ENCODE data around the gene TFAM. TPM values are rescaled to one million over a fixed set of nuclear protein-coding genes. Genes with fewer than 3 reads are reported as not detected.

TFAM gene
- polyA plus RNA-seq, 1 of the 3 experiments (the other 2 are of a cell fraction): 19.6 TPM

DNA sequence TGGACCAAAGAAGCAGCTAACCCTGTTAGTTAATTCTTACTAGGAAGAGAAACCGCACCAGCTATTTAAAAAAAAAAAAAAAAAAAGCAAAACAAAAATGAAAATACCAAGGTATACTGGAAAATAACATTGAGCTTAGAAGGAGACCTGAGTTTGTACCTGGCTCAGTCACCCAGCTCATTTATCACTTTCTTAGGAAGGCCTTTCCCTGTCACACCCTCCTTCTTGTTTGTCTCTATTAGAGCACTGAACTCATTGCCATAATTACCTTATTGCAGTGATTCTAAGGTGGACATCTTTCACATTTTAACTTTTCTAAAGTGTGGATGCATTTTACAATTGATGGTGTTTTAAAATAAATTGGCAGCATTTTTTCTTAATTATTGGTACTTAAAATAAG, 26.3 kb upstream of the TFAM start:
- no peaks in the 10 kb centered on the region; the same call in 1 of the 2 replicates for H3K9me2 ChIP-seq
- 100% methylated on average over 1 of the region's 1 CpG for WGBS (ENCODE audit: low lambda C conversion rate)
- H3K79me2 ChIP-seq (ENCODE audit: insufficient read depth): peaks cover 29% of the 10 kb centered on the region
- H3K4me1 ChIP-seq (ENCODE audit: control insufficient read depth in 1 of 2, insufficient read depth in 2 of 2, low read depth in 1 of 2, low read length in 1 of 2): peaks cover 2 to 4% of the 10 kb centered on the region in 2 experiments; a peak in 2 of 4 replicates
- ChIA-PET CTCF (no interaction called here), POLR2A (no interaction called here)
- no peak overlapping the region for H3K4me3 ChIP-seq (ENCODE audit: low read depth in 2 of 2, low read length in 1 of 2)
- no peaks in the 10 kb centered on the region for H3K9me3 ChIP-seq
- peaks cover 3% of the 10 kb centered on the region; the same call in 1 of the 2 replicates for H4K20me1 ChIP-seq (ENCODE audit: insufficient read depth)
- no peak overlapping the region for H3K27ac ChIP-seq (ENCODE audit: low read depth in 2 of 2, low read length in 1 of 2)
- no peak overlapping the region for H3K4me2 ChIP-seq
- H3F3A ChIP-seq (replicated peaks; ENCODE audit: insufficient read depth): peaks cover 9% of the 10 kb centered on the region
- no peak overlapping the region for H2AFZ ChIP-seq (ENCODE audit: low read depth)
- peaks cover 6 to 18% of the 10 kb centered on the region in 2 experiments for H3K36me3 ChIP-seq (replicated peaks in 1 of 2; ENCODE audit: control insufficient read depth in 1 of 2, insufficient read depth in 2 of 2, low read length in 1 of 2)
- TF ChIP-seq TAF1 (IDR thresholded peaks at IDR 0.05; ENCODE audit: borderline replicate concordance, low read depth, low read length) (no peak), NFIC (IDR thresholded peaks at IDR 0.05; ENCODE audit: borderline replicate concordance) (no peak), MXI1 (IDR thresholded peaks at IDR 0.05; ENCODE audit: low read depth, low read length) (no peak), FOSL2 (IDR thresholded peaks at IDR 0.05; ENCODE audit: borderline replicate concordance, low read depth) (no peak), JUND (IDR thresholded peaks at IDR 0.05) (no peak)
- TF ChIP-seq, protein P1, sequence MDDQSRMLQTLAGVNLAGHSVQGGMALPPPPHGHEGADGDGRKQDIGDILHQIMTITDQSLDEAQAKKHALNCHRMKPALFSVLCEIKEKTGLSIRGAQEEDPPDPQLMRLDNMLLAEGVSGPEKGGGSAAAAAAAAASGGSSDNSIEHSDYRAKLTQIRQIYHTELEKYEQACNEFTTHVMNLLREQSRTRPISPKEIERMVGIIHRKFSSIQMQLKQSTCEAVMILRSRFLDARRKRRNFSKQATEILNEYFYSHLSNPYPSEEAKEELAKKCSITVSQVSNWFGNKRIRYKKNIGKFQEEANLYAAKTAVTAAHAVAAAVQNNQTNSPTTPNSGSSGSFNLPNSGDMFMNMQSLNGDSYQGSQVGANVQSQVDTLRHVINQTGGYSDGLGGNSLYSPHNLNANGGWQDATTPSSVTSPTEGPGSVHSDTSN (IDR thresholded peaks at IDR 0.05): no peak
- TF ChIP-seq, protein P2, sequence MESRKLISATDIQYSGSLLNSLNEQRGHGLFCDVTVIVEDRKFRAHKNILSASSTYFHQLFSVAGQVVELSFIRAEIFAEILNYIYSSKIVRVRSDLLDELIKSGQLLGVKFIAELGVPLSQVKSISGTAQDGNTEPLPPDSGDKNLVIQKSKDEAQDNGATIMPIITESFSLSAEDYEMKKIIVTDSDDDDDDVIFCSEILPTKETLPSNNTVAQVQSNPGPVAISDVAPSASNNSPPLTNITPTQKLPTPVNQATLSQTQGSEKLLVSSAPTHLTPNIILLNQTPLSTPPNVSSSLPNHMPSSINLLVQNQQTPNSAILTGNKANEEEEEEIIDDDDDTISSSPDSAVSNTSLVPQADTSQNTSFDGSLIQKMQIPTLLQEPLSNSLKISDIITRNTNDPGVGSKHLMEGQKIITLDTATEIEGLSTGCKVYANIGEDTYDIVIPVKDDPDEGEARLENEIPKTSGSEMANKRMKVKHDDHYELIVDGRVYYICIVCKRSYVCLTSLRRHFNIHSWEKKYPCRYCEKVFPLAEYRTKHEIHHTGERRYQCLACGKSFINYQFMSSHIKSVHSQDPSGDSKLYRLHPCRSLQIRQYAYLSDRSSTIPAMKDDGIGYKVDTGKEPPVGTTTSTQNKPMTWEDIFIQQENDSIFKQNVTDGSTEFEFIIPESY (IDR thresholded peaks at IDR 0.05; ENCODE audit: borderline replicate concordance, low read depth): no peak
- TF ChIP-seq, protein P3, sequence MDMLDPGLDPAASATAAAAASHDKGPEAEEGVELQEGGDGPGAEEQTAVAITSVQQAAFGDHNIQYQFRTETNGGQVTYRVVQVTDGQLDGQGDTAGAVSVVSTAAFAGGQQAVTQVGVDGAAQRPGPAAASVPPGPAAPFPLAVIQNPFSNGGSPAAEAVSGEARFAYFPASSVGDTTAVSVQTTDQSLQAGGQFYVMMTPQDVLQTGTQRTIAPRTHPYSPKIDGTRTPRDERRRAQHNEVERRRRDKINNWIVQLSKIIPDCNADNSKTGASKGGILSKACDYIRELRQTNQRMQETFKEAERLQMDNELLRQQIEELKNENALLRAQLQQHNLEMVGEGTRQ (IDR thresholded peaks at IDR 0.05; ENCODE audit: borderline replicate concordance, low read depth, low read length): no peak
- TF ChIP-seq, protein P4, sequence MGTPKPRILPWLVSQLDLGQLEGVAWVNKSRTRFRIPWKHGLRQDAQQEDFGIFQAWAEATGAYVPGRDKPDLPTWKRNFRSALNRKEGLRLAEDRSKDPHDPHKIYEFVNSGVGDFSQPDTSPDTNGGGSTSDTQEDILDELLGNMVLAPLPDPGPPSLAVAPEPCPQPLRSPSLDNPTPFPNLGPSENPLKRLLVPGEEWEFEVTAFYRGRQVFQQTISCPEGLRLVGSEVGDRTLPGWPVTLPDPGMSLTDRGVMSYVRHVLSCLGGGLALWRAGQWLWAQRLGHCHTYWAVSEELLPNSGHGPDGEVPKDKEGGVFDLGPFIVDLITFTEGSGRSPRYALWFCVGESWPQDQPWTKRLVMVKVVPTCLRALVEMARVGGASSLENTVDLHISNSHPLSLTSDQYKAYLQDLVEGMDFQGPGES (IDR thresholded peaks at IDR 0.05; ENCODE audit: low read depth, low read length): no peak
- DNase-seq: no peak
- no peaks in the 10 kb centered on the region for H3K27me3 ChIP-seq (ENCODE audit: insufficient read depth)
- H3K9ac ChIP-seq: no peak overlapping the region

DNA sequence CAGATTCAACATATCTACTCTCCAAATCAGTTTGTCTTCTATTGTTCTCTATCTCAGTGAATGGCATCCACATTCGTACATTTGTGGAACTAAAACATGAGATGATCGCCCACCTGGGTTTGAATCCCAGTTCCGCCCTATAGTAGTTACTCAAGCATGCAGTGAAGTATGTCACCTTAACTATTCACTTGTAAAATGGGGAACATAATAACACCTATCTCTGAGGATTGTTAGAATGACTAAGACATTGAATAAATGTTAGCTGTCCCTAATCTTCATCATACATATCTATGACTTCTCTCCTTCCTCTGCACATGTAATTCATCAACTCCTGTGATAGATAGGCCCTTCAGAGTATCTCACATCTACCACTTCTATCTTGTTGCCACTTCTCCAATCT, 25.7 kb upstream of the TFAM start:
- Histone ChIP-seq H4K20me1 (ENCODE audit: insufficient read depth) (no peaks in the 10 kb centered on the region; the same call in 1 of the 2 replicates), H3K4me2 (no peak overlapping the region), H2AFZ (ENCODE audit: low read depth) (no peak overlapping the region), H3K9me3 (no peaks in the 10 kb centered on the region), H3K27ac (ENCODE audit: low read depth in 2 of 2, low read length in 1 of 2) (no peak overlapping the region), H3K9me2 (no peaks in the 10 kb centered on the region; the same call in 1 of the 2 replicates), H3K4me3 (ENCODE audit: low read depth in 2 of 2, low read length in 1 of 2) (no peak overlapping the region), H3K4me1 (ENCODE audit: control insufficient read depth in 1 of 2, insufficient read depth in 2 of 2, low read depth in 1 of 2, low read length in 1 of 2) (peaks cover 2 to 4% of the 10 kb centered on the region in 2 experiments; a peak in 2 of 4 replicates), H3K79me2 (ENCODE audit: insufficient read depth) (peaks cover 23% of the 10 kb centered on the region), H3K27me3 (ENCODE audit: insufficient read depth) (no peaks in the 10 kb centered on the region), H3F3A (replicated peaks; ENCODE audit: insufficient read depth) (peaks cover 9% of the 10 kb centered on the region), H3K9ac (no peak overlapping the region), H3K36me3 (replicated peaks in 1 of 2; ENCODE audit: control insufficient read depth in 1 of 2, insufficient read depth in 2 of 2, low read length in 1 of 2) (peaks cover 7 to 24% of the 10 kb centered on the region in 2 experiments)
- DNase-seq: no peak
- ChIA-PET POLR2A (no interaction called here), CTCF (no interaction called here)
- TF ChIP-seq, protein P5, sequence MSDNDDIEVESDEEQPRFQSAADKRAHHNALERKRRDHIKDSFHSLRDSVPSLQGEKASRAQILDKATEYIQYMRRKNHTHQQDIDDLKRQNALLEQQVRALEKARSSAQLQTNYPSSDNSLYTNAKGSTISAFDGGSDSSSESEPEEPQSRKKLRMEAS (IDR thresholded peaks at IDR 0.05; ENCODE audit: low read depth): no peak
- WGBS (ENCODE audit: low lambda C conversion rate): 97% methylated on average over 3 of the region's 3 CpGs
